ENCODE results near the gene PRDM5. TPM values are rescaled to one million over a fixed set of nuclear protein-coding genes. Genes with fewer than 3 reads are reported as not detected.

The PRDM5 gene
- total RNA-seq, result under 1 TPM; 0.08 to 0.37 (median 0.33) TPM

GRCh38 chr4:120922381-120923206 lies at the start of gene PRDM5:
PRDM5 (minus strand) TSS chr4:120922726; CDS start chr4:120922608, 118 bp downstream.
- Mint-ChIP-seq H3K4me3 (peak within 1 kb of the TSS; percentile 79), H3K27me3 (ENCODE audit: low read depth) (peaks cover 31% of the 10 kb centered on the region), H3K36me3 (ENCODE audit: insufficient read depth) (no peaks in the 10 kb centered on the region), H3K4me1 (ENCODE audit: low read depth) (peaks cover 15% of the 10 kb centered on the region), H3K9me3 (no peaks in the 10 kb centered on the region)
- DNase-seq, result peak; percentile 12
- ATAC-seq, result peak; percentile 64 to 70

GRCh38 chr4:120971884-120972283 lies 49.4 kb upstream of the PRDM5 start:
- no peak for DNase-seq
- Mint-ChIP-seq H3K4me3 (no peak overlapping the region), H3K9me3 (peaks cover 3% of the 10 kb centered on the region), H3K36me3 (ENCODE audit: insufficient read depth) (no peaks in the 10 kb centered on the region), H3K4me1 (ENCODE audit: low read depth) (no peaks in the 10 kb centered on the region), H3K27me3 (ENCODE audit: low read depth) (peaks cover 8% of the 10 kb centered on the region)
- ATAC-seq, result no peak

- ATAC-seq (no peak), DNase-seq (no peak)
- no peak overlapping the region for H3K4me3 Mint-ChIP-seq
- H3K4me1 Mint-ChIP-seq (ENCODE audit: low read depth), result no peaks in the 10 kb centered on the region
- peaks cover 3% of the 10 kb centered on the region for H3K9me3 Mint-ChIP-seq
- peaks cover 5% of the 10 kb centered on the region for H3K27me3 Mint-ChIP-seq (ENCODE audit: low read depth)
- H3K36me3 Mint-ChIP-seq (ENCODE audit: insufficient read depth), result no peaks in the 10 kb centered on the region
These were observed 43.4 kb upstream of the PRDM5 start for GRCh38 chr4:120965938-120966337.

- H3K4me1 Mint-ChIP-seq (ENCODE audit: low read depth), result no peaks in the 10 kb centered on the region
- DNase-seq (no peak), ATAC-seq (no peak)
- H3K4me3 Mint-ChIP-seq, result no peak overlapping the region
- H3K27me3 Mint-ChIP-seq (ENCODE audit: low read depth), result peaks cover 5% of the 10 kb centered on the region
- H3K36me3 Mint-ChIP-seq (ENCODE audit: insufficient read depth), result no peaks in the 10 kb centered on the region
- peaks cover 3% of the 10 kb centered on the region for H3K9me3 Mint-ChIP-seq
These were observed 42.1 kb upstream of the PRDM5 start for GRCh38 chr4:120964596-120964995.

- ATAC-seq (no peak), DNase-seq (no peak)
- H3K4me3 Mint-ChIP-seq, result no peak overlapping the region
- H3K4me1 Mint-ChIP-seq (ENCODE audit: low read depth), result no peaks in the 10 kb centered on the region
- no peaks in the 10 kb centered on the region for H3K36me3 Mint-ChIP-seq (ENCODE audit: insufficient read depth)
- no peaks in the 10 kb centered on the region for H3K9me3 Mint-ChIP-seq
- no peaks in the 10 kb centered on the region for H3K27me3 Mint-ChIP-seq (ENCODE audit: low read depth)
These were observed 40.9 kb upstream of the PRDM5 start for GRCh38 chr4:120963449-120963848.

- H3K4me3 Mint-ChIP-seq, result no peak overlapping the region
- H3K9me3 Mint-ChIP-seq, result no peaks in the 10 kb centered on the region
- no peak for ATAC-seq
- no peaks in the 10 kb centered on the region for H3K4me1 Mint-ChIP-seq (ENCODE audit: low read depth)
- no peak for DNase-seq
- no peaks in the 10 kb centered on the region for H3K36me3 Mint-ChIP-seq (ENCODE audit: insufficient read depth)
- H3K27me3 Mint-ChIP-seq (ENCODE audit: low read depth), result no peaks in the 10 kb centered on the region
These were observed 38.2 kb upstream of the PRDM5 start for GRCh38 chr4:120960656-120961267.

- Mint-ChIP-seq H3K36me3 (ENCODE audit: insufficient read depth) (no peaks in the 10 kb centered on the region), H3K4me3 (no peak overlapping the region), H3K4me1 (ENCODE audit: low read depth) (no peaks in the 10 kb centered on the region), H3K27me3 (ENCODE audit: low read depth) (no peaks in the 10 kb centered on the region), H3K9me3 (peaks cover 23% of the 10 kb centered on the region)
- DNase-seq (no peak), ATAC-seq (no peak)
These were observed 25.9 kb upstream of the PRDM5 start for GRCh38 chr4:120948382-120948781.

- no peaks in the 10 kb centered on the region for H3K4me1 Mint-ChIP-seq (ENCODE audit: low read depth)
- no peaks in the 10 kb centered on the region for H3K36me3 Mint-ChIP-seq (ENCODE audit: insufficient read depth)
- H3K4me3 Mint-ChIP-seq, result no peak overlapping the region
- no peak for ATAC-seq
- peaks cover 1% of the 10 kb centered on the region for H3K27me3 Mint-ChIP-seq (ENCODE audit: low read depth)
- peaks cover 8% of the 10 kb centered on the region for H3K9me3 Mint-ChIP-seq
- no peak for DNase-seq
These were observed 20.2 kb upstream of the PRDM5 start for GRCh38 chr4:120942776-120943175.

GRCh38 chr4:120940547-120940946 lies 18.0 kb upstream of the PRDM5 start:
- Mint-ChIP-seq H3K36me3 (ENCODE audit: insufficient read depth) (no peaks in the 10 kb centered on the region), H3K27me3 (ENCODE audit: low read depth) (peaks cover 12% of the 10 kb centered on the region), H3K4me1 (ENCODE audit: low read depth) (no peaks in the 10 kb centered on the region), H3K4me3 (no peak overlapping the region), H3K9me3 (peaks cover 8% of the 10 kb centered on the region)
- DNase-seq (no peak), ATAC-seq (no peak)

GRCh38 chr4:120939693-120940092 lies 17.2 kb upstream of the PRDM5 start:
- DNase-seq (no peak), ATAC-seq (no peak)
- H3K9me3 Mint-ChIP-seq, result peaks cover 8% of the 10 kb centered on the region
- peaks cover 14% of the 10 kb centered on the region for H3K27me3 Mint-ChIP-seq (ENCODE audit: low read depth)
- H3K4me1 Mint-ChIP-seq (ENCODE audit: low read depth), result no peaks in the 10 kb centered on the region
- H3K36me3 Mint-ChIP-seq (ENCODE audit: insufficient read depth), result no peaks in the 10 kb centered on the region
- no peak overlapping the region for H3K4me3 Mint-ChIP-seq

GRCh38 chr4:120929847-120930246 lies 7.3 kb upstream of the PRDM5 start:
- no peaks in the 10 kb centered on the region for H3K9me3 Mint-ChIP-seq
- H3K27me3 Mint-ChIP-seq (ENCODE audit: low read depth), result peaks cover 13% of the 10 kb centered on the region
- H3K4me1 Mint-ChIP-seq (ENCODE audit: low read depth), result no peaks in the 10 kb centered on the region
- no peak overlapping the region for H3K4me3 Mint-ChIP-seq
- DNase-seq (no peak), ATAC-seq (no peak)
- H3K36me3 Mint-ChIP-seq (ENCODE audit: insufficient read depth), result no peaks in the 10 kb centered on the region

GRCh38 chr4:120927801-120928409 lies 5.4 kb upstream of the PRDM5 start:
- Mint-ChIP-seq H3K9me3 (no peaks in the 10 kb centered on the region), H3K4me3 (no peak overlapping the region), H3K4me1 (ENCODE audit: low read depth) (peaks cover under 1% of the 10 kb centered on the region), H3K36me3 (ENCODE audit: insufficient read depth) (no peaks in the 10 kb centered on the region), H3K27me3 (ENCODE audit: low read depth) (peaks cover 20% of the 10 kb centered on the region)
- no peak for DNase-seq
- no peak for ATAC-seq

GRCh38 chr4:120926358-120927025 lies 4.0 kb upstream of the PRDM5 start:
- Mint-ChIP-seq H3K36me3 (ENCODE audit: insufficient read depth) (no peaks in the 10 kb centered on the region), H3K9me3 (no peaks in the 10 kb centered on the region), H3K4me1 (ENCODE audit: low read depth) (peaks cover 7% of the 10 kb centered on the region), H3K4me3 (no peak overlapping the region), H3K27me3 (ENCODE audit: low read depth) (peaks cover 26% of the 10 kb centered on the region)
- ATAC-seq, result no peak
- DNase-seq, result no peak

- peaks cover 27% of the 10 kb centered on the region for H3K27me3 Mint-ChIP-seq (ENCODE audit: low read depth)
- H3K36me3 Mint-ChIP-seq (ENCODE audit: insufficient read depth), result no peaks in the 10 kb centered on the region
- H3K4me3 Mint-ChIP-seq, result no peak overlapping the region
- H3K9me3 Mint-ChIP-seq, result no peaks in the 10 kb centered on the region
- DNase-seq (no peak), ATAC-seq (no peak)
- peaks cover 10% of the 10 kb centered on the region for H3K4me1 Mint-ChIP-seq (ENCODE audit: low read depth)
These were observed 2.4 kb upstream of the PRDM5 start for GRCh38 chr4:120924931-120925330.

Measured in activated T-cell treated with anti-CD3 and anti-CD28 coated beads, Interleukin-2, amount 50 U/mL, for 4 hours (primary cell).